CD14-positive monocyte (primary cell): ENCODE results near the gene BCAS4. TPM values are rescaled to one million over a fixed set of nuclear protein-coding genes. Genes with fewer than 3 reads are reported as not detected.

ENCODE experiments used
- DNase-seq, 3 donors: peaks; one replicate each; pipeline ENCODE4 v3.0.0-alpha.2; 2011 to 2022
- H2AFZ ChIP-seq: 2 replicates; pipeline ENCODE4 v1.6.0; 2012; ENCODE audit warnings: mild to moderate bottlenecking, low read depth, low read length, inconsistent platforms; ENCODE audit not compliant: insufficient read depth, poor library complexity, severe bottlenecking
- H3K27ac ChIP-seq, 2 donors: 1 replicate in 1 of 2; 2 replicates in 1 of 2; pipeline ENCODE4 v1.5.1; 2012 to 2013; ENCODE audit warnings: low read length in 2 of 2, control low read depth in 1 of 2, inconsistent platforms in 1 of 2, low read depth in 1 of 2, mild to moderate bottlenecking in 1 of 2
- H3K27me3 ChIP-seq, 2 donors: one replicate each; pipeline versions ENCODE4 v1.6.0 to v1.6.1; 2011 to 2013; ENCODE audit warnings: low read length in 2 of 2; ENCODE audit not compliant: control insufficient read depth in 2 of 2, insufficient read depth in 2 of 2
- H3K36me3 ChIP-seq, 2 donors: replicated peaks in 1 of 2; 1 replicate in 1 of 2; 2 replicates in 1 of 2; pipeline versions ENCODE4 v1.5.1 to v1.6.1; 2012 to 2013; ENCODE audit warnings: low read length in 2 of 2, control low read depth in 1 of 2, inconsistent platforms in 1 of 2, mild to moderate bottlenecking in 1 of 2; ENCODE audit not compliant: insufficient read depth in 2 of 2, control insufficient read depth in 1 of 2
- H3K4me1 ChIP-seq, 2 donors: 1 replicate in 1 of 2; 2 replicates in 1 of 2; pipeline versions ENCODE4 v1.5.1 to v1.6.1; 2012 to 2013; ENCODE audit warnings: low read length in 2 of 2, control low read depth in 1 of 2, inconsistent platforms in 1 of 2, mild to moderate bottlenecking in 1 of 2, moderate library complexity in 1 of 2; ENCODE audit not compliant: insufficient read depth in 2 of 2, control insufficient read depth in 1 of 2
- H3K4me2 ChIP-seq: replicated peaks from 2 replicates; pipeline ENCODE3; 2012; ENCODE audit warnings: low read length, moderate library complexity, mild to moderate bottlenecking; ENCODE audit not compliant: poor library complexity, severe bottlenecking; ENCODE audit errors: extremely low read depth
- H3K4me3 ChIP-seq, 3 experiments: fragments of 200-600 bp in 1 of 3; sonication (generic) in 1 of 3; replicated peaks in 1 of 3; 1 replicate in 2 of 3; 2 replicates in 1 of 3; pipeline ENCODE4 v1.5.1; 2011 to 2013; ENCODE audit warnings: low read length in 3 of 3, mild to moderate bottlenecking in 3 of 3, control low read depth in 2 of 3, low read depth in 2 of 3, inconsistent platforms in 1 of 3, moderate library complexity in 1 of 3
- H3K79me2 ChIP-seq: 2 replicates; pipeline ENCODE4 v1.6.0; 2012; ENCODE audit warnings: mild to moderate bottlenecking, control low read depth, inconsistent platforms, low read length, moderate library complexity; ENCODE audit not compliant: insufficient read depth
- H3K9ac ChIP-seq: 2 replicates; pipeline ENCODE4 v1.6.0; 2017; ENCODE audit warnings: low read length, mild to moderate bottlenecking; ENCODE audit not compliant: insufficient read depth, poor library complexity, severe bottlenecking
- H3K9me3 ChIP-seq, 2 donors: replicated peaks in 1 of 2; 1 replicate in 1 of 2; 2 replicates in 1 of 2; pipeline versions ENCODE4 v1.5.1 to v1.6.1; 2012 to 2013; ENCODE audit warnings: low read length in 2 of 2, control low read depth in 1 of 2; ENCODE audit not compliant: control insufficient read depth in 1 of 2, insufficient read depth in 1 of 2
- H4K20me1 ChIP-seq: 2 replicates; pipeline ENCODE4 v1.6.0; 2012; ENCODE audit warnings: mild to moderate bottlenecking, low read length, control low read depth, moderate library complexity; ENCODE audit not compliant: insufficient read depth
- H3K27ac Mint-ChIP-seq, 7 donors: one replicate each; pipeline ENCODE4 v1.8.0; 2020; ENCODE audit warnings: mild to moderate bottlenecking in 7 of 7, mixed read lengths in 7 of 7, moderate library complexity in 6 of 7, inconsistent platforms in 2 of 7
- H3K27me3 Mint-ChIP-seq, 3 donors: one replicate each; pipeline ENCODE4 v1.8.0; 2021 to 2022; ENCODE audit warnings: low read depth in 3 of 3, mild to moderate bottlenecking in 3 of 3, mixed read lengths in 3 of 3, moderate library complexity in 3 of 3, inconsistent platforms in 1 of 3
- H3K36me3 Mint-ChIP-seq, 2 donors: one replicate each; pipeline ENCODE4 v1.8.0; 2020; ENCODE audit warnings: mixed read lengths in 2 of 2, inconsistent platforms in 1 of 2, mild to moderate bottlenecking in 1 of 2
- H3K4me1 Mint-ChIP-seq: one replicate; pipeline ENCODE4 v1.8.0; 2020; ENCODE audit warnings: mild to moderate bottlenecking, mixed read lengths
- H3K4me3 Mint-ChIP-seq, 2 donors: one replicate each; pipeline ENCODE4 v1.8.0; 2020; ENCODE audit warnings: mild to moderate bottlenecking in 2 of 2, mixed read lengths in 2 of 2, moderate library complexity in 1 of 2
- H3K9me3 Mint-ChIP-seq, 7 donors: one replicate each; pipeline ENCODE4 v1.8.0; 2020 to 2022; ENCODE audit warnings: mixed read lengths in 7 of 7, mild to moderate bottlenecking in 6 of 7, moderate library complexity in 6 of 7, inconsistent platforms in 2 of 7
- WGBS: methylation state at CpG from one replicate; pipeline ENCODE4 v1.1.5; 2013; ENCODE audit warnings: missing lambda C conversion rate; ENCODE audit not compliant: insufficient coverage; 5-methylcytosine and 5-hydroxymethylcytosine counted together
- intact Hi-C, 2 donors: fragments of 100-400 bp; cut with micrococcal nuclease; formaldehyde crosslinking; loops; one replicate each; pipeline versions ENCODE4 v1.15.0 to v1.15.1; 2023
- polyA plus RNA-seq, 3 donors: library from polyadenylated mRNA; depleted of rRNA in 1 of 3; unstranded in 2 of 3; stranded (reverse) in 1 of 3; fragments of 300-500 nt in 2 of 3; fragments of >200 nt in 1 of 3; fragmentation: Illumina TruSeq in 2 of 3; gene quantifications; 1 replicate in 2 of 3; 2 replicates in 1 of 3; pipeline ENCODE4 v1.2.3, GENCODE V29; 2012 to 2021
- TF ChIP-seq, protein P1 (sequence below): fragments of 200-600 bp; IDR thresholded peaks from one replicate; pipeline ENCODE4 v1.8.0; 2022; ENCODE audit warnings: antibody characterized with exemption, mild to moderate bottlenecking

The BCAS4 gene
- polyA plus RNA-seq, 3 donors: 0.16 to 1.0 (median 0.69) TPM

GRCh38 chr20:50804437-50805348, 9.8 kb downstream of the BCAS4 start:
- Histone ChIP-seq H3K79me2 (no peaks in the 10 kb centered on the region), H3K4me2 (no peak overlapping the region), H3K4me3 (no peak overlapping the region), H3K9ac (peak overlapping the region; percentile 25), H3K36me3 (no peaks in the 10 kb centered on the region), H3K27me3 (no peaks in the 10 kb centered on the region), H3K27ac (no peak overlapping the region), H4K20me1 (no peaks in the 10 kb centered on the region), H3K4me1 (peaks cover 6 to 11% of the 10 kb centered on the region in 2 donors), H2AFZ (peak overlapping the region; percentile 49), H3K9me3 (no peaks in the 10 kb centered on the region)
- intact Hi-C loops: no loop called here
- Mint-ChIP-seq H3K36me3 (no peaks in the 10 kb centered on the region), H3K27me3 (peaks cover 0 to 3% (median 0%) of the 10 kb centered on the region in 3 donors), H3K4me1 (peaks cover 16% of the 10 kb centered on the region), H3K27ac (peak overlapping the region in 1 of 7 donors; percentile 17), H3K9me3 (peaks cover 0 to 3% (median 0%) of the 10 kb centered on the region in 7 donors), H3K4me3 (no peak overlapping the region)
- TF ChIP-seq, protein P1, sequence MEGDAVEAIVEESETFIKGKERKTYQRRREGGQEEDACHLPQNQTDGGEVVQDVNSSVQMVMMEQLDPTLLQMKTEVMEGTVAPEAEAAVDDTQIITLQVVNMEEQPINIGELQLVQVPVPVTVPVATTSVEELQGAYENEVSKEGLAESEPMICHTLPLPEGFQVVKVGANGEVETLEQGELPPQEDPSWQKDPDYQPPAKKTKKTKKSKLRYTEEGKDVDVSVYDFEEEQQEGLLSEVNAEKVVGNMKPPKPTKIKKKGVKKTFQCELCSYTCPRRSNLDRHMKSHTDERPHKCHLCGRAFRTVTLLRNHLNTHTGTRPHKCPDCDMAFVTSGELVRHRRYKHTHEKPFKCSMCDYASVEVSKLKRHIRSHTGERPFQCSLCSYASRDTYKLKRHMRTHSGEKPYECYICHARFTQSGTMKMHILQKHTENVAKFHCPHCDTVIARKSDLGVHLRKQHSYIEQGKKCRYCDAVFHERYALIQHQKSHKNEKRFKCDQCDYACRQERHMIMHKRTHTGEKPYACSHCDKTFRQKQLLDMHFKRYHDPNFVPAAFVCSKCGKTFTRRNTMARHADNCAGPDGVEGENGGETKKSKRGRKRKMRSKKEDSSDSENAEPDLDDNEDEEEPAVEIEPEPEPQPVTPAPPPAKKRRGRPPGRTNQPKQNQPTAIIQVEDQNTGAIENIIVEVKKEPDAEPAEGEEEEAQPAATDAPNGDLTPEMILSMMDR: no peak
- DNase-seq: no peak
- 6% methylated on average over 5 of the region's 11 CpGs for WGBS

DNA sequence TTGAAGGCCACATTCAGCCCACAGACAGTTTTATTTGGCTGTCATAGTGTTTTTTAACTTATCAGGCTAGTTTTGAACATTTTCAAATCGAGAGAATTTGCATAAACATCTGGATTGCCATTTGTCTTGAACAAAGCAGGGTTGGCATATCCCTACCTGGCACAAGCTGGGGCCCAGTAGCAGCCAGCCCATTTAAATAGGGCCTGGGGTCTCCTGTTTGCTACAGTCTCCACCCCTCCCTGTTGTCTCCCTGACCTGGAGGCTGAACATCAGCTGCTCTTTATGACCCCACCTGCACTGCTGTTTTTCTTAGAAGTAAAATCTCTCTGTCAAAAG, 10.5 kb downstream of the BCAS4 start:
- Histone ChIP-seq H4K20me1 (no peaks in the 10 kb centered on the region), H3K27me3 (no peaks in the 10 kb centered on the region), H3K4me2 (no peak overlapping the region), H2AFZ (peak overlapping the region; percentile 49), H3K36me3 (no peaks in the 10 kb centered on the region), H3K9me3 (no peaks in the 10 kb centered on the region), H3K4me1 (peaks cover 6 to 11% of the 10 kb centered on the region in 2 donors), H3K9ac (peak overlapping the region; percentile 25), H3K27ac (no peak overlapping the region), H3K4me3 (no peak overlapping the region), H3K79me2 (no peaks in the 10 kb centered on the region)
- H3K4me1 Mint-ChIP-seq: peaks cover 16% of the 10 kb centered on the region
- H3K9me3 Mint-ChIP-seq: peaks cover 0 to 6% (median 3%) of the 10 kb centered on the region in 7 donors
- WGBS: 0% methylated on average over 1 of the region's 1 CpG
- H3K27ac Mint-ChIP-seq: peak overlapping the region in 1 of 7 donors; percentile 26
- no peak for DNase-seq
- intact Hi-C loops: no loop called here
- H3K36me3 Mint-ChIP-seq: no peaks in the 10 kb centered on the region
- H3K27me3 Mint-ChIP-seq: peaks cover 0 to 3% (median 0%) of the 10 kb centered on the region in 3 donors
- TF ChIP-seq, protein P1: no peak
- no peak overlapping the region for H3K4me3 Mint-ChIP-seq
